Suppressor macrophage treated with lipopolysaccharide for 4 hours (primary cell): ENCODE data around the gene UPK2.
"Not testable (repeated sequence)": the region's sequence is repeated elsewhere in the genome, so short reads cannot be mapped to it uniquely, and the experiment has no call there.

Experiments used
- DNase-seq: peaks from one replicate; pipeline ENCODE4 v3.0.0-alpha.2; 2020

Gene UPK2

DNA sequence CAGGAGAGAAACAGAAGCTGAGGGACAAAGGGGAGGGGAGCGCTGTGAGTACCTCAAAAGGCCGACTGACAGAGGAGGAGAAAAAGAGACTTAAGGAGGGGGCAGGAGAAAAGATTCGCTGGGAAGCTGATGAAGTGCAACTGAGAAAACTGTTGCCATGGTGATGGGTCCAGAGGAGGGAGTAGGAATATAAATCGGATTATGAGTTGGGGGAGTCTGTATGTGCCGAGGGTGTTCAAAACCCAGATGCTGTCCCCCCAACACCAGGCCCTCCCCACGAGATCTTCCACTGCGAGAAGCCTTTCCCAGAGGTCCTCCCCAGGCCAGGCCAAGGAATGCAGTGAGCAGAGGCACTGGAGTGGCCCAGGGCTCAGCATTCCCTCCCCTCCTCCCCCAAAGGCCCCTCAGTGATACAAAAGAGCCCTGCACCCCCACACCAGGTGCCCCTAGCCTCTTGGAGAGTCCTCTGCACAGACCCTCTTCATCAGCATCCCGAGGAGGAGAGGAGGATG lies 16.6 kb upstream of the UPK2 start:
- no peak for DNase-seq

DNA sequence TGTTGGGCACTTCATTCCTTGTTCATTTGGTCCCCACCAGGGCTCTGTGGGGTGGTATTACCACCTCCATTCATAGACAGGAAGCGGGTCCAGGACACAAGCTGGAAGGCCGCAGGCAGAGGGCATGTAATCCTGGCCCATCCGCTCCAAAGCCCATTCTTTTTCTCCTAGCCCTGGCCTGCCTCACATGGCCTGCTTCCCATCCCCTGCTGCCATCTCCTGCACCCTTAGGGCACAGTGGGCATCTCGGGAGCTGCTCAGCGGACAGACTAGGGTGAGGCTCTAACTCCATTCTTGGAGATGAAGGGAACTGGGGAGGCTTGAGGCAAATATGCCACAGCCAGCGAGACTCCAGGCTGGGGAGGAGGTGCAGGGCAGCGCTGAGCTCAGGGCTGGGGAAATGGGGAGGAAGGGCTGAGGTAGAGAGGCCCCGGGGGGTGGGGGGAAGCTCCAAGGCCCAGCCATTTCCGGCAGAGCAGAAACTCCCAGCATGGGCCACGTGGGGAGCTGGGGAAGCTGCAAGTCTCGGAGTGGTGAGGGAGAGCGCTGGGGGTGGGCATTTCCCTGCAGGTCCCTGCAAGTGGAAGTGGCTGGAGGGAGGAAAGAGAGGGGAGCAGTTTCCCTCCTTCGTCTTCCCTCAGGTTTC lies 16.0 kb upstream of the UPK2 start:
- peak; percentile 51 for DNase-seq

DNA sequence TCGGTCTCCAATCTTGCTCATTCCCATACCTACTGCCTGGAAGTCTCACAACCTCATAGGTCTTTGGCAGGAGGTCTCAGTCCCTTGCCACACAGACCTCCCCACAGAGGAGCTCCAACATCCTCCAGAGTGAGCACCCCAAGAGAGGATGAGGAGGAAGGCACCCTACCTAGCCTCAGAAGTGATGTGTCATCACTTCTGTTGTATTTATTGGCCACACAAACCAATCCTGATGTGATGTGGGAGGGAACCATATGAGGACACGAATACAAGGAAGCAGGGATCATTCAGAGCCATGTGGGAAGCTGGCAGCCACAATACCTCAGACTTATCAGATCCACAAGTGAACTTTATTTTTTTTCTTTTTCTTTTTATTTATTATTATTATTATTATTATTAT lies 9.0 kb upstream of the UPK2 start:
- DNase-seq, result no peak

DNA sequence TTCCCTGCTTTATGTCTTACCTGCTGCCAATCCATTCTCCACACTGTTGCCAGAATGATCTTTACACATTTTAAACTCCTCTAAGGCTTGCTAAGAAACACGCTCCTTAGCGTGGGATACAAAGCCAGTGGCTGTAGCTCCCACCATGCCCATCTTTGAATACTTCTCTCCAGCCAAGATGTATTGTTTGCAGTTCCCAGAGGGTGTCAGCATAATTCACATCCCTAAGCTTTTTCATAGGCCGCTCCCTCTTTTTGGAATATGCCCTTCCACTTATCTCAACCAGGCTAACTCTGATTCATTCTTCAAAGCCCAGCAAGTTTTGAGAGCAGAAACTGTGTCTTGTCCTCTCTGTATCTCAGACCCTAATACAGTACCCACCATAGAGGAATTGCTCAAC lies 8.1 kb upstream of the UPK2 start:
- no peak for DNase-seq

DNA sequence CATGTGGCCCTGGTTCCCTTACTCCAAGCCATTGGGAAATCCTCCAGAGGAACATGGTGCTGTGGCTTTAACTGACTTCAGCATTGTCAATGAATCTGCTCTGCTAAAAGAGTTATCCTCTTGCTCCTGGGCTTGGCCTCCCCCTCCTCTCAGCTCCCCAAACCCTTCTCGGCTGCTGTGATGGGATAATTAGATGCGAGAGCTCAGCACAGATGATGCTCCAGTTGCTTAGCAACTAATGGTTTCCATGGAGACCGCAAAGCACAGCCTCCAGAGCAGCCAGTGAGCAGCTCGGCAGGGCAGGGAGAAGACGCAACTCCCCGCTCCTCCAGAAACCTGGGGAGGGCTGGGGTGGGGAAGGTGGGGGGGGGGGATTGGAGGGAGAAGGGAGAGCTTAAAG lies 2.8 kb upstream of the UPK2 start:
- DNase-seq, result no peak

DNA sequence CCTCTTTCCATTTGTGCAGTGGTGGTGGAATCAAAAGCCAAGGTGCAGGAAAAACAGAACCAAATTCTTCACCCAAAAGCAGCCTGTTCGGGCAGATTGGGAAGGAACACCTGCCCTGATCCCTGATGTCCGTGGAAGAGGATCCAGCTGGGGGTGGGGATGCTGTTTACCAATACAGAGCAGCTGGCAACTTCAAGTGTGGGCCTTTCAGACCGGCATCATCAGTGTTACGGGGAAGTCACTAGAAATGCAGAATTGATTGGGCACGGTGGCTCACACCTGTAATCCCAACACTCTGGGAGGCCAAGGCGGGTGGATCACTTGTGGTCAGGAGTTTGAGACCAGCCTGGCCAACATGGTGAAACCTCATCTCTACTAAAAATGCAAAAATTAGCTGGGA lies 2.1 kb upstream of the UPK2 start:
- DNase-seq, result not testable (repeated sequence)

DNA sequence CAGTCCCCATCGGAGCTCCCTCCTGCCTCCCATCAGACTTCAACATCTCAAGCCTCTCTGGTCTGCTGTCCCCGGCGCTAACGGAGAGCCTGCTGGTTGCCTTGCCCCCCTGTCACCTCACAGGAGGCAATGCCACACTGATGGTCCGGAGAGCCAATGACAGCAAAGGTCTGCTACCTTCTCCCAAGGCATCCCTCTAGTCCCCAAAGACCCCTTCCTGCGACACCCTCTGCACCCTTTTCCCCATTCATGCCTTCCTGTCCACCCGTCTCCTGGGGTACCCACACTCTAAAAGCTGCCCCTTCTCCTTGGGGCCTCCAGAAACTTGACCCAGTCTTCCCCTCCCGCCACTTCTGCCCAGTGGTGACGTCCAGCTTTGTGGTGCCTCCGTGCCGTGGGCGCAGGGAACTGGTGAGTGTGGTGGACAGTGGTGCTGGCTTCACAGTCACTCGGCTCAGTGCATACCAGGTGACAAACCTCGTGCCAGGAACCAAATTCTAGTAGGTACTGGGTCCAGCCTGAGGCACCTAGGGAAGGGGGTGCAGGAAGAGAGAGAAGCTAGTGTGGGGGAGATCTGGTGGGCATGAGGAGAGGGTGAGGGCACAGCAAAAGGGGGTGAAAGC lies 860 bp downstream of the UPK2 start:
- DNase-seq, result no peak

DNA sequence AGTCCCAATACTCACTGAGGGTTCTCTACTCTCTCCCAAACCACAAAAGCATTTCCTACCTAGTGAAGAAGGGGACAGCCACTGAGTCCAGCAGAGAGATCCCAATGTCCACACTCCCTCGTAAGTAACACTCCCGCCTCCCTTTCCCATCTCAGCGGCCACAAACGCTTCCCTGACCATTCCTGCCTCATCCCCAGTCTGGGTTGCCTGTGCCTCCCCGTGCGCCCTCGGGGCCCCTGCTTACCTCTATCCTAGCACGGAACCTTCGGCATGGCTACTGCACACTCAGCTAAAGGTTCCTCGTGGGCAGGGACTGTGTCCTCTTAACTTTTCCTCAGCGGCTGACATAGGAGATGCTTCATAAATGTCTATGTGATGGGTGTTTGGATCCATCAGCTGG lies 1.5 kb downstream of the UPK2 start:
- DNase-seq, result no peak

DNA sequence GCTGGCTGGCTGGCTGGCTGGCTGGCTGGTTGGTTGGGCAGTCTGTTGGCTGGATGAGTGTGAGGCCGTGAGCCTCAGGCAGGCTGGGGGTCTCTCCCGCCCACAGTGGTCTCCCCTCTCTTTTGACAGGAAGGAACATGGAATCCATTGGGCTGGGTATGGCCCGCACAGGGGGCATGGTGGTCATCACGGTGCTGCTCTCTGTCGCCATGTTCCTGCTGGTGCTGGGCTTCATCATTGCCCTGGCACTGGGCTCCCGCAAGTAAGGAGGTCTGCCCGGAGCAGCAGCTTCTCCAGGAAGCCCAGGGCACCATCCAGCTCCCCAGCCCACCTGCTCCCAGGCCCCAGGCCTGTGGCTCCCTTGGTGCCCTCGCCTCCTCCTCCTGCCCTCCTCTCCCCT lies 1.9 kb downstream of the UPK2 start:
- no peak for DNase-seq

DNA sequence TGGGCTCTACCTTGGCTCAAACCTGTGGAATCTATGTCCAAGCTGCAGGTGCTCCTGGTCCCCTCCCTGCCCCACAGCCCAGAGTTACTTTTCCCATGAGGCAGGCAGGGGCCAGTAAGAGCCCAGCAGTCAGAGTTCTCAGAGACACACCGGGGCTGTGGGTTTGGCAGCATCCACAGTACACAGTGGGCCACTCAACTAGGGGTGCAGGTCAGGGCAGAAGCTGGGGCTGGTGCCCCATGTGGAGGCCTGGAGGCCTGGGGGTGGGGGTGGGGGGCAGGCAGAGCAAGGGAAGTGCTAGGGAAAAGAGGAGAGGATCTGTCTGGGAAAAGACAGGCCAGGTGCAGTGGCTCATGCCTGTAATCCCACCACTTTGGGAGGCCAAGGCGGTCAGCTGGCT lies 2.5 kb downstream of the UPK2 start:
- DNase-seq, result no peak

DNA sequence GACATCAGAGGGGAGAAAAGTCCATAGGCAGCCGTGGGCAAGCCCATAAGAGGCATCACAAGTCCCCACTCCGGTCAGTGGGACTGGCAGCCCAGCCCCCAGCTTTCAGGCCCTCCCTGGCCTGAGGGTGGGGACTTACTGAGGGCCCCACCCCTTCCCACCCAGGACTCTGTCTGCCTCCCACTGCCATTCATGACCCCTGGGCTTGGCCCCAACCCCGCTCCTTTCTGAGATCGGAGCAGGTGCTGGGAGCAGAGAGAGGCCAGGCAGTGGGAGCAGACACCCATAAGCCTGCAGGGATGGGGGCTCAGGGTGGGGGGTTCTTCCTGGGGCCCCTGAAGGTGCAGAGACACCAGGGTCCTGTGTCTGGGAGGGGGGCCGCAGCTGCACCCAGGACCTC lies 5.1 kb downstream of the UPK2 start:
- no peak for DNase-seq

DNA sequence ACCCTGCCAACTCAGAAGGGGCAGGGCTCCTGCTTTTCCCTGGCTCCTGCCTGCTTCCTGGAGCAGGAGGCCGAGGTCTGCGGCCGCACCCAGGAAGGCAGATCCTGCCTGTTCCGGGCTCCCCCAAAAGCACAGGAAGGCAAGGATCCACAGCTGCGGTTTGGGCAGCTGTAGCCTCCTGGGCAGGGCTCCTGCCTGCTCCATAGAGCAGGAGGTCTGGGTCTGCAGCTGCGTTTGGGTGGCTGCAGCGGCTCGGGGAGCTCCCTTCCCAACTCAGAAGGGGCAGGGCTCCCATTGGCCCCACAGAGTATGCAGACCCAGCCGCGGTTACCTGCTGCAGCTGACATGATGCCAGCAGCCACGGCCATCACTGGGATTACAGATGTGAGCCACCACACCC lies 5.5 kb downstream of the UPK2 start:
- no peak for DNase-seq

DNA sequence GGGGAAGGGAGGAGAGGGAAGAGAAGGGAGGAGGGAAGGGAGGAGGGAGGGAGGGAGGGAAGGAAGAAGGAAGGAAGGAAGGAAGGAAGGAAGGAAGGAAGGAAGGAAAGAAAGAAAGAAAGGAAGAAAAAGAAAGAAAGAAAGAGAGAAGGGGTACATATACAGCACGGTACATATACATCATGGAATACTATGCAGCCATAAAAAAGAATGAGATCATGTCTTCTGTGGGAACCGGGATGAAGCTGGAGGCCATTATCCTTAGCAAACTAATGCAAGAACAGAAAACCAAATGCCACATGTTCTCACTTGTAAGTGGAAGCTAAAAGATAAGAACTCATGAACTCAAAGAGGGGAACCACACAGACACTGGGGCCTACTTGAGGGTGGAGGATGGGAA lies 13.4 kb downstream of the UPK2 start:
- DNase-seq, result not testable (repeated sequence)

DNA sequence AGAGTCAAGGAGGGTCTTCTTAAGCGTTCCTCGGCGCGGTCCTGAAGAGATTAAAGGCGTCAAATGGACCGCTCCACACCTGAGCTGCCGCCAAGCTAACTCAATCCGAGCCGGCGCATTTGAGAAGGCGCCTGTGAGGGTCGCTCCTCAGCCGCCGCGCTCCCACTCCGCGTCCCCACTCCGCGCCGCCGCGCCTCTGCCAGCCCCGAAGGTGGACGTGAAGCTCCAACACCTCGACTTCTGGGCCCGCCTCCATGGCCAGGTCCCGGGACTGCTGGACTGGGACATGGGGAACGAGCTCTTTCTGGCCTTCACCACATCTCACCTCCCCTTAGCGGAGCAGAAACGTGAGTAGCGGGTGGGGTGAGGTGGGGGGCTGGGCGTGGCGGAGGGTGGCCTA lies 15.5 kb downstream of the UPK2 start, which contains the start of gene FOXR1:
TSS of gene FOXR1 (plus strand) at position 116 of the 400 bp plus-strand sequence. CDS start at position 287, 171 bp downstream.
- DNase-seq, result no peak

DNA sequence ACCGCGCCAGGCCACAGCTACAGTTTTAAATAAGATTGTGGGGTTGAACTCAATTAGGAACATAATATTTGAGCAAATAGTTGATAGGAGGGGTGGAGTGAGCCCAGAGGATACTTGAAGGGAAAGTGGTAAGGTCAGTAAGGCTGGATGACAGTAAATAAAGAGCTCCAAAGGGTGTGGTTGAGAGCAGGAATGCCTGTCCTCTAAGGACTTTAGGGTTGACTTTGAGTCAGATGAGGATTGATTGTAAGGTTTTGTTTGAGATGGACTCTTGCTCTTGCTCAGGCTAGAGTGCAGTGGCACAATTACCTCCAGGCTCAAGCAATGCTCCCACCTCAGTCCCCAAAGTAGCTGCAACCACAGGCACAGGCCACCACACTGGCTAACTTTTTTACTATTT lies 17.9 kb downstream of the UPK2 start:
- DNase-seq, result no peak

DNA sequence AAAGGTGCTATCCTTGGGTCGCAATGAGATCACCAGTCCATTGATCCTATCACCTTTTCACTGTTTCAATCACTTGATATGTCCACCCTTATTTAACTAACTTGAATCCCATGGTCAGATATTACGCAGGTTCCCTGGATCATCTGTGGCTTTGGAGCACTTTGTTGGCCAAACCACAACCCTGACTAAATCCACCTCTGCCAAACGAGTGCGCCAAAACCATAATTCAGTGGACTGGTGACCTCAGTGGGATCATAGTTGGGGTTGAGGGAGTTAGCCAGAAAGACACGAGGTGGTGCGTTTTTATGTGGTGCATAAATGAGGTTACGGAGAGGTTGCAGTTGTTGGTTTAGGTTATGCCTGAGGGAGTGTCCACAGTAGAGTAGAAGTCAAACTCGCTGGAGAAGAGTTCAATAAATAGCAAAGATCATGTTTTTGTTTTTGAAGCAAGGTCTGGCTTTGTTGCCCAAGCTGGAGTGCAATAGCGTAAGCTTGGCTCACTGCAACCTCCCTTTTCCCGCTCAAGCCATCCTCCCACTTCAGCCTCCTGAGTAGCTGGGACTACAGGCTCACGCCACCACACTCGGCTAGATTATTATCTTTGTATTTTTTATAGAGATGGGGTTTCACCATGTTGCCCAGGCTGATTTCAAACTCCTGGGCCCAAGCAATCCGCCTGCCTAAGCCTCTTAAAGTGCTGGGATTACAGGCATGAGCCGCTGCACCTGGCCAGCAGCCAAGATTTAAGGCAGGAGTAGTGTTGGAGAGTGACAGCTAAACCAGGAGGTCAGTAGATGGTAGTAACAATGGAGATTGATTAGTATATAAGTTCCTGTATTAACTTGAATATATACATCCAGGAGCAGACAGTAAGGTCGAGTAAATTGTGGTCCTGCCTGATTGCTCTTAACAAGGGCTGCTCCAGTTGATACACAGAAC lies 19.9 kb downstream of the UPK2 start:
- no peak for DNase-seq

DNA sequence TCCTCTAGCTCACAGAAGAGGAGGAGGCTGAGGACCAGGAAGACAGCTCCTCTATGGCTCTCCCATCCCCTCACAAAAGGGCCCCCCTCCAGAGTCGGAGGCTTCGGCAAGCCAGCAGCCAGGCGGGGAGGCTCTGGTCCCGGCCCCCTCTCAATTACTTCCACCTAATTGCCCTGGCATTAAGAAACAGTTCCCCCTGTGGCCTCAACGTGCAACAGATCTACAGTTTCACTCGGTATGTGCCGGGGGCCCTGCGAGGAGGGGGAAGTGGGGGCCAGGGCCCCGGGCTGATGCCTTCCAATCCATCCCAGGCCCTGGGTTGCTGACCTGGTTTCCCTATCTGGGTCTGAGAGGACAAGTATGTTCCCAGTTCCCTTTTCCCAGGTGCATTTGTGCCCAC lies 23.3 kb downstream of the UPK2 start:
- no peak for DNase-seq

DNA sequence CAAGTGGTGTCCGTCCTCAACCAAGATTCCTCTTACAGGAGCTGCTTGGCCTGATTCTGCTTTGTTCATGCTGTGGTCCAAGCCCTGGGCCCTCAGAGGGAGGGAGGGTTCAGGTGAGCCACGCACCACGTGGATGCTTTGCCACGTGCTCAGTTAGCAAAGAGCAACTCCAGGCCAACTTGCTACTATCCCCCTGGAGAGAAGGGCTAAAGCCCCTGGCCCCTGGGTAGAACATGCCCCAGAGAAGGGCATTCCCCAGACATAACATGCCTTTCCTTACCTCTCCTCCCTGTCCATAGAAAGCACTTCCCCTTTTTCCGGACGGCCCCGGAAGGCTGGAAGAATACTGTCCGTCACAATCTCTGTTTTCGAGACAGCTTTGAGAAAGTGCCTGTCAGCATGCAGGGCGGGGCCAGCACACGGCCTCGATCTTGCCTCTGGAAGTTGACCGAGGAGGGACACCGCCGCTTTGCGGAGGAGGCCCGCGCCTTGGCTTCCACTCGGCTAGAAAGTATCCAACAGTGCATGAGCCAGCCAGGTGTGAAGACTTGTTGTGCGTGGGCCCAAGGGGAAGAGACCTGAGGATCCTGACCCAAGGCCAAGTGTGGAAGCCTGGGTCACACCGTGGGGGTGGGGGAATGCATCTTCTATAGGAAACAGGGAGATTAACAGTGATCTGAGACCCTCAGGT lies 24.2 kb downstream of the UPK2 start:
- peak; percentile 64 for DNase-seq

DNA sequence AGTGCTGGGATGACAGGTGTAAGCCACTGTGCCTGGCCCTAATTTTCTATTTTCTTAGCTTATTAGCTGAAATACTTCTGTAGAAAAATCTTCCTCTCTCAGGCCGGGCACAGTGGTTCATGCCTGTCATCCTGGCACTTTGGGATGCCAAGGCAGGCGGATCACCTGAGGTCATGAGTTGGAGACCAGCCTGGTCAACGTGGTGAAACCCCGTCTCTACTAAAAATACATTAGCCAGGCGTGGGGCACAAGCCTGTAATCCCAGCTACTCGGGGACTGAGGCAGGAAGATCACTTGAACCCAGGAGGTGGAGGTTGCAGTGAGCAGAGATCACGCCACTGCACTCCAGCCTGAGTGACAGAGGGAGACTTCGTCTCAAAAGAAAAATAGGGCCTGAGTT lies 28.2 kb downstream of the UPK2 start:
- not testable (repeated sequence) for DNase-seq

DNA sequence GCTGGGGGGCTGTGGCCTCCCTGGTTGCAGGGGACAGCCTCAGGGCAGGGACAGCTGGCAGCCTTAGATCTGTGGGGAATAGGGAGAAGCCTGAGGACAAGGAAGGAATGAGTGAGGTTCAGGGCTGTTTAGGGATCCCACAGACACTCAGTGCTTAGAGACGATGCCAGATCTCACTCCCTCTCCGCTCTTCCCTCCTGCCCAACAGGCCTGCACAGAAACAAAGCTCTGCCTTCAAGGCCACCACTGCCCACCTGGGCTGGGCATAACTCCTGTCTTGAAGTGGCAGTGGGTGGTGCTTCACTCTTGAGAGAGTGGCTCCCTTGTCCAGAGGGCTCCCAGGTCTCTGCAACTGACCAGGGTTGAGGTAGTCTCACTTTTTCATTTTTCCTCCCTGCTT lies 28.7 kb downstream of the UPK2 start:
- no peak for DNase-seq

DNA sequence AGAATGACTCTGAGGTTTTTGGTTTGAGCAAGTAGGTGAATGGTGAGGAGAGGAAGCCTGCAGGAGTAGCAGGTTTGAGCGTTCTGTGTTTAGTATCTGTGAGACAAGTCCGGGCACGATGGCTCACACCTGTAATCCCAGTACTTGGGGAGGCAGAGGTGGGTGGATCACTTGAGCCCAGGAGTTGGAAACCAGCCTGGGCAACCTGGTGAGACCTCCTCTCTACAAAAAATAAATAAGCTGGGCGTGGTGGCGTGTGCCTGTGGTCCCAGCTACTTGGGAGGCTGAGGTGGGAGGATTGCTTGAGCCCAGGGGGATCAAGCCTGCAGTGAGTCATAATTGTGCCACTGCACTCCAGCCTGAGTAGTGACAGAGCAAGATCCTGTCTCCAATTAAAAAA lies 32.2 kb downstream of the UPK2 start:
- no peak for DNase-seq

DNA sequence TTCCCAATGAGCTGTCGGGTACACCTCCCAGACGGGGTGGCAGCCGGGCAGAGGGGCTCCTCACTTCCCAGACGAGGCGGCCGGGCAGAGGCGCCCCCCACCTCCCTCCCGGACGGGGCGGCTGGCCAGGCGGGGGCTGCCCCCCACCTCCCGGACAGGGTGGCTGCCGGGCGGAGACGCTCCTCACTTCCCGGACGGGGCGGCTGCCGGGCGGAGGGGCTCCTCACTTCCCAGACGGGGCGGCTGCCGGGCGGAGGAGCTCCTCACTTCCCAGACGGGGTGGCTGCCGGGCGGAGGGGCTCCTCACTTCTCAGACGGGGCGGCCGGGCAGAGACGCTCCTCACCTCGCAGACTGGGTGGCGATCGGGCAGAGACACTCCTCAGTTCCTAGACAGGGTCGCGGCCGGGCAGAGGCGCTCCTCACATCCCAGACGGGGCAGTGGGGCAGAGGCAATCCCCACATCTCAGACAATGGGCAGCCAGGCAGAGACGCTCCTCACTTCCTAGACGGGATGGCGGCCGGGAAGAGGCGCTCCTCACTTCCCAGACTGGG lies 35.5 kb downstream of the UPK2 start:
- DNase-seq, result not testable (repeated sequence)
